HG02610 (cell line): Measurements from ENCODE around the gene AGMAT.

Experiments used
- ATAC-seq: cut with Tn5 transposase; IDR thresholded peaks from one replicate; pipeline ENCODE4 v1.9.1; 2021; ENCODE audit warnings: mild to moderate bottlenecking, moderate library complexity; ENCODE audit not compliant: unreplicated experiment

The AGMAT gene, protein sequence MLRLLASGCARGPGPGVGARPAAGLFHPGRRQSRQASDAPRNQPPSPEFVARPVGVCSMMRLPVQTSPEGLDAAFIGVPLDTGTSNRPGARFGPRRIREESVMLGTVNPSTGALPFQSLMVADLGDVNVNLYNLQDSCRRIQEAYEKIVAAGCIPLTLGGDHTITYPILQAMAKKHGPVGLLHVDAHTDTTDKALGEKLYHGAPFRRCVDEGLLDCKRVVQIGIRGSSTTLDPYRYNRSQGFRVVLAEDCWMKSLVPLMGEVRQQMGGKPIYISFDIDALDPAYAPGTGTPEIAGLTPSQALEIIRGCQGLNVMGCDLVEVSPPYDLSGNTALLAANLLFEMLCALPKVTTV

DNA sequence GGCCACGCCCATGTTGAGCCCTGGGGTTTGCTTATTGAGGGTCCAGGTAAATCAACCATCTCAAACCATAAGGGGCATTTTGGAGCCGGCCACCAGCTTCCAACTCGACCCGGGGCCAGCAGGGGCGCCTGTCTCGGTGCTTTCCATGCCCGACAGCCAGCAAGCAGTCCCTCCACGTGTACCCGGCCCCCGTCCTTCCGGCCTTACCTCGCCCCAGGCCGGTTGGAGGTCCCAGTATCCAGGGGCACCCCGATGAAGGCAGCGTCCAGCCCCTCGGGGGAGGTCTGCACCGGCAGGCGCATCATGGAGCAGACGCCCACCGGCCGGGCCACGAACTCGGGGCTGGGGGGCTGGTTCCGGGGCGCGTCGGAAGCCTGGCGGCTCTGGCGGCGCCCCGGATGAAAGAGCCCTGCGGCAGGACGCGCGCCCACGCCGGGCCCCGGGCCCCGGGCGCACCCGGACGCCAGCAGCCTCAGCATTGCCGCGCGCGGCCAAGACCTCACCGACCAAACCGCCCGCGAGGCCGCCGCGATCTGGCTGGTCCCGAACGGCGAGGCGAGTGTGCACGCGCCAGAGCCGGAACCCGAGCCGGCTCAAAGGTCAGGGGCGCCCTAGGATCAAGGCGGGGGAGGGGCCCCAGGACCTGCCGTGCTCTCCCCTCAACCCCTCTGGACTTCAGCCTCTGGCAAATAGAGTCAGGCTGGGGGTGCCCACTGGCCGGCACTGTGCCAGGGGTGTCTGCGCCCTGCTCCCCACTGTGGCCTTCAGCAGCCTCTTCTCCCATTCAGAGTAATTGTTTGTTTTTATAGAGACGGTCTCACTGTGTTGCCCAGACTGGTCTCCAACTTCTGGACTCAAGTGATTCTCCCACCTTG, at the start of gene AGMAT:
TSS of gene AGMAT (minus strand) at position 563 of the 875 bp plus-strand sequence. CDS start at position 479, 84 bp downstream.
- no peak for ATAC-seq

DNA sequence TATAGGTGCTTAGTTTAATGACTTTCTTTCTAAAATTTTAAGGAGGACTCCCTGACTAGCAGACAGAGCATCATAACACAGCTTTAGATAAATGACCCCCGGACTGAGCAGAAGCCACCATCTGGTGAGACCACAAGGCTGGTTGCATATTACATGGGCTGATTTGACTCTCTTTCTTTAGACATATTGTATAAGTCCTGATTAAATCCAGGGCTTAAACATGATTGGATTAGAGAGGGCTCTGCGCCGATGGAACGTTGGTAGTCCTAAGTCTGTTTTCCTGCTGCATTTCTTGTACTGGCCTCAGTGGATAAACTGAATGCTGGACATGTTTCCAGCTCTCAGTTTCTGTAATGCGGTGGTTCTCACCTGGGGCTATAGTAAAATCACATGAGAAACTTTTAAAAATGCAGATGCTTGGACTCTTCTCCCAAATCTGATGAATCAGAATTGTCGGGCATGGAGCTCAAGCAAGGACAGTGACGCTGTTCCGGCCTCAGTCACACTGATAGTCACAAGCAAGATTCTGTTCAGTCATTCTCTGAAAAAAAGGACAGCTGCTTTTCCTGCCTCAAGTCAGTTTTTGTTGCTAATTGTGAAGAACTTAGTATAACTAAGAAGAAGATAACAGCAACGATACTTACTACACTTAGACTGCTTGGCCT, 49.0 kb upstream of the AGMAT start:
- ATAC-seq = no peak

DNA sequence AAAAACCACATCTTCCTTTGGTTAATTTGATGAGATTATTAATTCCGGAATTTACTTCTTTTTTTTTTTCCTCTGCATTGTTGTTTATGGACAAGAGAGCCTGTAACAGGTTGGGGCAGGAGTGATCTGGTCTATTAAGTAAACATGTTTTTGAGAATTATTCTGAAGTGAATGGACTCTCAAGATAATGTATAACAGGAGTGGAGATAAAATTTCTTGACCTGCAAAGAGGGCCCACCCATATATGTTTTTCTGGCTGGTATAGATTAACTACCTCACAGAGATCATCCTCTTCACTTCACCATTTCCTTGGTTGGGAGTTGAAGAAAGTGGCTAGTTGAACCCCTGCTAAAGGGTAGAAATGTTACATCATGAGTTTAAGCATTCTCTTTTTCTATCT, 43.2 kb upstream of the AGMAT start:
- peak; percentile 9 for ATAC-seq

DNA sequence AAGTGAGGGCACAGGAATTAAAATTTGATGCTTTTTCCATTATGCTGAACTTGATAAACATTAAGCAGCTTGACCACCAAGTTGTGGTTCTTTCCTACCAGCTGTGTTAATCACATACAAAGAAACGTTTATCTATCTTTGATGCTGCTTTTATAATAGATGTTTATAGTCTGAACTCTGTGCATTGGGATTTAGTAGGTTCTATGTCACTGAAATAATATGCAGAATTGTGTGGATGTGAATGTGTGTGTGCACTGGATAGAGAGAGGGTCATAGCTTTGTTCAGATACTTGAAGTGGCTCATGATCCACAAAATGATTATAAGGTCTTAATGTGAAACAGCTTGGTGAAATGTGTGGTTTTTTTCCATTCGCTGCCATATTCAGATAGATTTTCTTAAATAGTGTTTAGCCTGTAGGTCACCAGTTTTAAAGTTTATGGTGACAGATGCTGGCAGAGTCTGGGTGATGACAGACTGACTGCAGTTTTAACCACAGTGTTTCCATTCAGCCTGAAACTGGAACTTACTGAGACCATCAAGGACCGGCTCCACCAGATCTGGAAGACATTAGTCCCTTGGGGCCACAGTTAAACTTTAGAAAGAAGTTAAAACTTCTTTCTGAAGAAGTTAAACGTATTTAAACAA, 42.6 kb upstream of the AGMAT start:
- ATAC-seq = peak; percentile 91

DNA sequence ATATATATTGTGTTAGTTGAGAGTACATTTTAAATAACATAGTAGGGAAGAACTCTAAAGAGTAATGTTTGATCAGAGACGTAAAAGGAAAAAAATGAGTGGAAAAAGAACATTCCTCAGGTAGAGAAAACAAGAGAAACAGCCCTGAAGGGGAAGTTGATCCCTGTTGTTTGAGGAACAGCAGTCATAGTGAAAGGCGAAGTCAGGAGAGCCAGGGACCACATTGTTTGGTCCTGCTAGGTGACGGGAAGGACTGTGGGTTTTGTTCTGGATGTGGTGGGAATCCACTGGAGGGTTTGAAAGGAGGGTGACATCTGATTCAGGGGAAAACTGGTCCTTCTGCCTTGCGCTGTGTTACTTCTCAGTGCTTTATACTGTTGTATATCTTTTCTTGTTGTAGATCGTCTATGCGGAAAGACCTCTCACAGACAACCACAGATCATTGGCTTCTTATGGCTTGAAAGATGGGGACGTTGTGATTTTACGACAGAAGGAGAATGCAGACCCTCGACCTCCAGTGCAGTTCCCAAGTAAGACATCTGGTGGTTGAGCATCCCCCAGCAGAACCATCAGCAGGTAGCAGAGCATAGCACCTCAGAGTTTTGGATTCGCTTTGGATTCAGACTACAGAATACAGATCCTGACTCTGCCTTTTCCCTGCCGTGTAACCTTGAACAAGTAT, 41.6 kb upstream of the AGMAT start:
- no peak for ATAC-seq

DNA sequence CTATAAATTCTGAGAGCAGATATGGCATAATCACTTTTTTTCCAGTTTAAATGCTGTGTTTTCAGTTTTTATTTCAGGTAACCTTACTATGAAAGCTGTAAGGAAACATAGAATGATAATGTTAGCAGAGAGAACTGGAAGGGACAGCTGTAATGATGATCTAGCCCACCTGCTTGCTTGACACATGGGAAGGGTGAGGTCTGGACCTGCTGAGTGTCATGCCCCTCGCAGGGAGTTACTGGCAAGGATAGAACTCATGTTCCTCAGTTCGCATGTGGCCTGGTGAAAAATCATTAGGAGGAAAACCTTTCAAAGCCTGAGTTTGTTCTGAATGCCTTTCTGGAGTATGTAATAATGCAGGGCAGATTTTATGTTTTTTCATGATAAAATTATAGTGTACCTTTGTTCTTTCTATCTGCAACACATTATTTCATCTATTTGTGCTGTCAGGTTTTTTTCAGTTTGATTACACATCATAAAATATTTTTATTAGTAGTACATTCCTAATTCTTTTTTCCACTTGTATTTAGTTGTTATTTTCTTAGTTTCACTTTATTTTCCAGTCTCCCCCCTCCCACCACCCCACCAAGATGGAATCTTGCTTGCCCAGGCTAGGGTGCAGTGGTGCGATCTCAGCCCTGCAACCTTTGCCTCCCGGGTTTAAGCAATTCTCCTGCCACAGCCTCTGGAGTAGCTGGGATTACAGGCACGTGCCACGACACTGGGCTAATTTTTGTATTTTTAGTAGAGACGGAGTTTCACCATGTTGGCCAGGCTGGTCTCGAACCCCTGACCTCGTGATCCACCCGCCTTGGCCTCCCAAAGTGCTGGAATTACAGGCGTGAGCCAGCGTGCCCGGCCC, 40.4 kb upstream of the AGMAT start:
- ATAC-seq = no peak

DNA sequence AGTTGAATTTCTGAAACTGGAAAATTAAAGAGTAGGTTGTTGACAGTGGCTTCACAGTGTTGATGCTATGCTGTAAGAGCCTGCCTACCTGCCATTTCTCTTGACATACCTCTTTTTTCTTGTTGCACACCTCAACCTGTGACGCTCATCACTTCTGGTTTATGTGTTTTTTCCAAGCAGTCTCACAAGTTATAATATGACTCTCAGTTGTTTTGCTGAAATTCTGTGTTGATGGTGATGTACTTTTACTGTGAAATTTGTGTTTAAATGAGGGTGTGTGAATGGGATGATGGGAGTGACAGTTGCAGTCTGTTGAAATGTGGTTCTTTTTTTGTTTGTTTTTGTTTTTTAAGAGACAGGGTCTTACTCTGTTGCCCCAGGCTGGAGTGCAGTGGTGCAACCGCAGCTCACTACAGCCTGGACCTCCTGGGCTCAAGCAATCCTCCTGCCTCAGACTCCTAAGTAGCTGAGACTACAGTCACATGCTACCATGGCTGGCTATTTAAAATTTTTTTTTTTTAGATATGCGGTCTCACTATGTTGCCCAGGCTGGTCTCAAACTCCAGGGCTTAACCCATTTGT, 39.4 kb upstream of the AGMAT start:
- ATAC-seq = no peak

DNA sequence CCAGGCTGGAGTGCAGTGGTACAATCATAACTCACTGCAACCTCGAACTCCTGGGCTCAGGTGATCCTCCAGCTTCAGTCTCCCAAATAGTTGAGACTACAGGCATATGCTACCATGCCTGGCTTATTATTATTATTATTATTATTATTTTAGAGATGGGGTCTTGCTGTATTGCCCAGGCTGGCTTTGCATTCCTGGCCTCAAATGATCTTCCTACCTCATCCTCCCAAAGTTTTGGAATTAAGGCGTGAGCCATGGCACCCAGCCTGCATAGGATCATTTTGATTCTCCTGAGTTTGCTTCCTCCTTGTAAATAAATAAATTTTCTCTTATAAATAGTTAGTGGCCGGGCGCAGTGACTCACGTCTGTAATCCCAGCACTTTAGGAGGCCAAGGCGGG, 38.6 kb upstream of the AGMAT start:
- no peak for ATAC-seq

DNA sequence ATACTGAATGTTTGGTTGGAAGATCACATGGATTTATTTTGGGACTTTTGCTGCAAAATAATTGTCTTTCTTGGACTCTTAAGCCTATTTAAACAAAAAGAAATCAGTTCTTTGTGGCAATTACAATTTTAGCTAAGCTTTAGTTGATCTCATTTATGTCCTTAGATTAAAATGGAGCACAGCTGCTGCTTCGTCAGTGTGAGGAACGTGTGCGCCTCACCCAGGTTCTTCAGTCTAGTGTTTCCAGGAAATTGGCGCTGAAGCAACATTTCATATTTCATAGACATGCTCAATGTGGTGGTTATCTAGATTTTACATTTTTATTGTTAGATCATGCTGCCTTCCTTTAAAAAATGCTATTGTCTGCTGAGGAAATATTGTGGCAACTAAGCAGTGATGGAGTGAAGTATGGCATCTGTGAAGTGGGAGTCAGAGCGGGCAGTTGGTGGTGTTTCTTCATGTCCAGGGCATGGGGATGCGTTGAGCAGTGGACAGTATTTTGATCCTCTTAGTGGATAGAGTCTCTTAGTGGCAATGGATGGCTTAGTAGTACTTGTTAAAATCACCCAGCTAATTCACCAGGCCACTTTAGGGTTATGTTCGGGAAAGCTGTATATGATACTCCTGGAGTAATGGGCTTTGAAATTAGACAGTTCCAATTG, 38.0 kb upstream of the AGMAT start:
- no peak for ATAC-seq

DNA sequence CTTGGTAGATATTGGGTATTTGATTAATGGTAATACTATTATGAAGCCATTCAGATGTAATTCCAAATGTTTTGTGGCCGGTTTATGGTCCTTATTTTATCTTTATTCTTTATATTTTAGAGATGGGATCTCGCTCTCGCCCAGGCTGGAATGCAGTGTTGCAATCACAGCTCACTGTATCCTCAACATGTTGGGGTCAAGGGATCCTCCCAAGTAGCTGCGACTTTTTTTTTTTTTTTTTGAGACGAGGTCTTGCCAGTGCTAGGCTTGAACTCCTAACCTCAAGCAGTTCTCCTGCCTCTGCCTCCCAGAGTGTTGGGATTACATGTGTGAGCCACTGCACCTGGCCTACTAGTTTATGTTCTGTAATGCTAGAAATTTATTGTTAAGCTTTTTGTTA, 37.1 kb upstream of the AGMAT start:
- no peak for ATAC-seq

DNA sequence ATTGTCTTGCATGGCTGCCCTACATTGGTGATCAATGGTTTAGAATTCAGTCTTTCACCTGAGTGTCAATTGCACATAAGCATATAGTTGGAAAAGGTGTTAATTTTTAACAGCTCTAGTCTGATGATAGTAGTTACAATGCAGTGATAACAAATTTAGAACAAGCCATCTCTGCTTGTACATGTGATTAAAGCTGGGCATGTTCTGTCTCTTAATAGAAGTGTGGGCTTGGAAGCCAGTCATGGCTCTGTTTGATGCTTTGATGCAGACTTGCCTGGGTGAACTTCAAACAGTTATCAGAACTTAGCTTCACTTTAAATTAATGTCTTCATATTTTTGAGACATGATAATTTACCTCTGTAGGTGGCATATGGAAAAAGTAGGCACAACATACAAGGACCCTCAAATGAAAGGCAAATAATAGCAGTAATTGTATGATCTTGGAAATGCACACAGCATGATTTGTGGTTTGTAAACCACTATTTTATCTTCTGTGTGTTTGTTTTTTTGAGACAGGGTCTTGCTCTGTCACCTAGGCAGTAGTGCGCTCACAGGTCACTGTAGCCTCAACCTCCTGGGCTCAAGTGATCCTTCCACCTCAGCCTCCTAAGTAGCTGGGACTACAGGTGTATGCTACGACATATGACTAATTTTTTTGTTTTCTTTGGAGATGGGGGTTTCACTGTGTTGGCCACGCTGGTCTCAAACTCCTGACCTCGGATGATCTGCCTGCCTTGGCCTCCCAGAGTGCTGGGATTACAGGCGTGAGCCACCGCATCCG, 36.2 kb upstream of the AGMAT start:
- ATAC-seq = no peak

DNA sequence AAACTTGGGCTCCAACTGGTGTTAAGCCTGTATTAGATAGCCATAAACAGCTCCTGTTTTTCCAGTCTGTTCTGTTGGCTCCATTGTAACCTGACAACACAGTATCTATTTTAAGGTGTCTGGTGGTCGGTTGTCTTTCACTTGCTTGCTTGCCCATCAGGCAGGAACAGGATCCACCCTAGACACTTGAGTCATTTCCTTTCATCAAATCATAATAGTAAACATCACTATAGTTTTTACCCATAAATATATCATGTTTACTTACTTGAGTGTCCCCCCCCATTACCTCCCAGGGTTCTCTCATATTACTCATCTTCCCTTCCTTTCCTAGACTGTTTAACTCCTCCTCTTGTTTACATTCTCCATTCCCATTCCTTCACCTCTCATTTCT, 35.3 kb upstream of the AGMAT start:
- ATAC-seq = no peak

DNA sequence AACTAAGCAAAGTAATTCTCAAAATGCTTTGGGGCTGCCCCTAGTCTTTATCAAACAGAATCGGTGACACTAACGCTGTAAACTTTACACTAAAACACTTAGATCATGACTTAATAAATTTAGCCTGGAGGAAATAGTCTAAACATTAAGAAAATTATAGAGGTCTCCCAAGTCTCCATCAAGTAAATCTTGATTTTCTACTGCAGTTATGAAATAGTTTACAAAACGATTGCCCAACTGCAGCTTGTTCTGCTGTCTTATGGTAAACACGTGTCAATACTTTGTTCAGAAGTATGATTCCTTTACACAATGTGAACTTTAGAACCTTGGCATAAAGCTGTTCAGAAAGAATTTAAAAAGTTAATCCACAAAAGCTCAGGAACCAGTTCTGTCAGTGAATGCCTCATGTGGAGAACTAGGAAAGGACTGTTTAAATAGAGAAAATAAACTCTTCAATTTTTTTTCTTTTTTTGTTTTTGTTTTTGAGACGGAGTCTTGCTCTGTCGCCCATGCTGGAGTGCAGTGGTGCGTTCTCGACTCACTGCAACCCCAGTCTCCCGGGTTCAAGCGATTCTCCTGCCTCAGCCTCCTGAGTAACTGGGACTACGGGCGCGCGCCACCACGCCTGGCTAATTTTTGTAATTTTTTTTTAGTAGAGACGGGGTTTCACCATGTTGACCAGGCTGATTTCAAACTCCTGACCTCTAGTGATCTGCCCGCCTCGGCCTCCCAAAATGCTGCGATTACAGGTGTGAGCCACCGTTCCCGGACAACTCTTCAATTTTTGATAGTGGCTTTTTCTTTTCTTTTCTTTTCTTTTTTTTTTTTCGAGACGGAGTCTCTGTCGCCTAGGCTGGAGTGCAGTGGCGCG, 34.0 kb upstream of the AGMAT start:
- ATAC-seq = no peak

DNA sequence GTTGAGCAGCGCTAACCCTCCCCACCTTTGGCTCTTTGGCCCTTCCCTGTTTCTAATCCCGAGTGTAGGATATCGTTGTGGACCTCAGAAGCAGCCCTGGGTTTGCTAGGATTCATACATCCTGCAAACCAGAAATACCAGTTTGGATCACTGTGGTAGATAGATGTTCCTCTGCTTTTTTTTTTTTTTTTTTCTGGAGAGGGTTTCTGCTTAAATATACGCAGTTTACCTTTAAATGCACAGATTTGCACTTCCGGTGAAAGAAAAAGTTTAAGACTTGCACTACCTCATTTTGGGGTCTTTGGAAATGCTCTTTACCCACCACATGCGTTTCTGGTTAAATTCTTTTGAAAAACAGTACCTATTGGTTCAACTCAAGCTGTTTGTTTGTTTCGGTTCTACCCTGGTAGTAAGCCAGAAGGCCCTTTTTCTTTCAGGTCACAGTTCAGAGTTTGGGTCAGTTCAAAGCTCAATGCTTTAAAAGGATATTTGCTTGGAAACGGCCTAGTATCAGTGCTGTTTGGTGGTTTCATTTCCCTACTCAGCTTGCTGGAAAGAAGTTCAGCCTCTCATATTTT, 33.3 kb upstream of the AGMAT start:
- ATAC-seq = no peak

DNA sequence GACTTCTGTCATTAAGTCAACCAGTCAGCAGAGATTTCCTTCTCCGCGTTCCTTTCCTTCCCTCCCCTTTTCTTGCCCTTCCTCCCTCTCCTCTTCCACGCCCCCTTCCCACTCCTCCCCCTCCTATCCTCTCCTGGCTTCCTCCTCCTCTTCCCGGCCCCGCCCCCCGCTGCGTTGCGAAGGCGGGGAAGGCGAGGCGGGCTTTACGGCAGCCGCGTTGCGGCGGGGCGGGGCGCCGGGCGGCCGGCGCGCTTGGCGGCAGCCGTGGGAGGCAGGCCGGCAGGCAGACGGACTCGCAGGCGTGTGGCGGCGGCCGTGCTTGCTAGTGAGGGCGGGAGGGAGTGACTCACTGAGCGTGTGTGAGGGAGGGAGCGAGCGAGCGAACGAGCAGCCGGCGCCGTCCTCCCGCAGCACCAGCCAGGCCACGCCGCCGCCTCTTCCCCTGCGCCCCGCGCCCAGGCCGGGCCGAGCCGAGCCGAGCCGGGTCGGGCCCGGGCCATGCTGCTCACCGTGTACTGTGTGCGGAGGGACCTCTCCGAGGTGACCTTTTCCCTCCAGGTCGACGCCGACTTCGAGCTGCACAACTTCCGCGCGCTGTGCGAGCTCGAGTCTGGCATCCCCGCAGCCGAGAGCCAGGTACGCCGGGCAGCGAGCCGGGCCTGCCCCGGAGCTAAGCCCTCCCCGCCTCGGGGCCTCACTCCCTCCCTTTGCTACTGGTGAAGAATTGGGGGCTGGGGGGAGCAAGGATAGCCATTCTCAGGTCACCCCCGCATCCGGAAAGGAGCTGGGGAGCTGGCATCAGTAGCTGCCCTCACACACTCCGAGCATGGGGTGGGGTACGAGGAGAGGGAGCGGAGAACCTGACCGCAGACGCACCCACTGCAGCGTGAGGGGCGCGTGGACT, 32.6 kb upstream of the AGMAT start, which contains the start of gene DDI2:
TSS of gene DDI2 (plus strand) at position 286 of the 904 bp plus-strand sequence. CDS start at position 499, 213 bp downstream.
- peak; percentile 79 for ATAC-seq
